GM19240 (cell line): ENCODE data around the gene RAD9A.

ENCODE experiments used
- DNase-seq: peaks from one replicate; pipeline ENCODE4 v3.0.0; 2011; ENCODE audit warnings: low spot score; ENCODE audit not compliant: insufficient read length

Gene RAD9A

DNA sequence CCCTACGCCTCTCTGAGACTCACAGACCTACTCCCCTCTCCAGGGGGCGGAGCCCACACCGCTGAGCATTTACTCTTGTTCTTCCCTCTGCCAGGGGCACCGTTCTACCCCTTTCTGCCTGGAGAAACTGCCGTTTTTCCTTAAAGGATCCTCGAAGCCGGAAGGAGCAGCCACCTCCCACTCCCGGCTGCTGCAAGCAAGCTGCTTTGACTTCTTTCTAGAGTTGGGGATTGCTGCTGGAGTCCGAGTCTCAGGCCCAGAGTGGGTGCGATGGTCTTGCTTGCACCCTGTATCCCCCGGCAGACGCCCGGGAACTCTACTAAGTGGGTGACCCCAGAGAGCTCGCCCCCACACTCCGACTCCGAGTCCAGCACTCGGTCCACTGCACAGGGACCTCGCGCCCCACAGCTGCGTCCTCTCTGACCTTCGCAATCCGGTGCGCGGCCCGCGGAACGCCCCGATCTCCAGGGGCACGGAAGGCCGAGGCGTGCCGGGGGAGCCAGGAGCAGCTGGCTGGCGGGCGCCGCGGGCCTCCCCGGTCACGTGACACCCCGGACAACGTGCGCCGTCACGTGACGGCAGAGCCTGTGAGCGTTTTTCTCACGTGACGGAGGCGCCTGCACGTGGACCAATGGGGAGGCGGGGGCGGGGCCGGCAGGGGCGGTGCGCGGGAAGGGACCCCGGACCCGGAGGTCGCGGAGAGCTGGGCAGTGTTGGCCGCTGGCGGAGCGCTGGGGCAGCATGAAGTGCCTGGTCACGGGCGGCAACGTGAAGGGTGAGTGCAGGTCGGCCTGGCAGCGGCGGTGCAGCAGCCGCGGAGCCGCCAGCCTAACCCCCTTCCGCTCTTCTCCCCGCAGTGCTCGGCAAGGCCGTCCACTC, at the start of gene RAD9A:
TSS of gene RAD9A (plus strand) at position 683 of the 879 bp plus-strand sequence. CDS start at position 742, 59 bp downstream.
- peak; percentile 97 for DNase-seq

DNA sequence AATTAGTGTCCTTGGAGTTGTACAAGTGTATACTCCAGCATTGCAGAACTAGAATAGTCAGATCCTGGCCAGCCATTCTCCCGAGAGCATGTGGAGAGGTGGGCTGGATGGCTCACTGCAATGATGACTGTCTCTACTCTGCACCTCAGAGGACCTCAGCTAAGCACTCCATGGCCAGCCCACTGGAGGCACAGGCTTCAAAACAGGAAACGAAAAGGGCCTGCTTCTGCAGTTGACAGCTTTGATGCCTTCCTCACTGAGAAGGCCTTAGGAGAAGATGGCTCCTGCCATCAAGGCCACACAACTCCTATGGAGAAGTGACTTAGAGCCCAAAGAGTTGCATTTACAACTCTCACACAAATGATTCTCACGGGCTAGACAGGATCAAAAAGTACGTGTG, 47.5 kb upstream of the RAD9A start:
- DNase-seq: no peak

DNA sequence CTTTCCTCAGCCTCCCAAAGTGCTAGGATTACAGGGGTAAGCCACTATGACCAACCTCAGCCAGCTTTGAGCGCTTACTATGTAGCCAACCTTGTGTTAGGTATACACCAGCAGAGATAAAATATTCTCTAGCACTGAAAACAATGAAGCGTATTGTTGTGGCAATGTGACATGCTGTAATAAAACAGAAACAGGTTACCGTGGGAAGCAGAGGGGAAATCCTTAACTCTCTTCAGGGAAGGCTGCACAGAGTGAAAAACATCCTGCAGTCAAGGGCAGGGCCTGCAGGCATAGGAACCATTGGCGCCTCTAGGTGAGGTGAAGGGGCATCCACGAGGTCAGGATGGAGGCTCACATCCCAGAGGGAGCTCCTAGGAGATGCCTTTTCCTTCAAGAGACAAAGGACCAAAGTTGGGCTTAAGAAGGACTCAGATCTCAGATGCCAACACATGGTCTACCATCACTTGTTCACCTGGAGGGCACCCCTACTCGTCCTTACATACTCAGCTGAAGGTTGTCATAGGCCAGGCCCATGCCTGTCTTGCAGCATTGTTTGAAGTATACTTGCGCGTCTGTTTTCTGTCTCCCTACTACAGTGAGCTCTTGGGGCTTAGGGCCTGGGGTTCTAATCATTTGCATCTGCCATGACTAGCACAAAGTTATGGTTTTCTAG, 46.4 kb upstream of the RAD9A start:
- DNase-seq: no peak

DNA sequence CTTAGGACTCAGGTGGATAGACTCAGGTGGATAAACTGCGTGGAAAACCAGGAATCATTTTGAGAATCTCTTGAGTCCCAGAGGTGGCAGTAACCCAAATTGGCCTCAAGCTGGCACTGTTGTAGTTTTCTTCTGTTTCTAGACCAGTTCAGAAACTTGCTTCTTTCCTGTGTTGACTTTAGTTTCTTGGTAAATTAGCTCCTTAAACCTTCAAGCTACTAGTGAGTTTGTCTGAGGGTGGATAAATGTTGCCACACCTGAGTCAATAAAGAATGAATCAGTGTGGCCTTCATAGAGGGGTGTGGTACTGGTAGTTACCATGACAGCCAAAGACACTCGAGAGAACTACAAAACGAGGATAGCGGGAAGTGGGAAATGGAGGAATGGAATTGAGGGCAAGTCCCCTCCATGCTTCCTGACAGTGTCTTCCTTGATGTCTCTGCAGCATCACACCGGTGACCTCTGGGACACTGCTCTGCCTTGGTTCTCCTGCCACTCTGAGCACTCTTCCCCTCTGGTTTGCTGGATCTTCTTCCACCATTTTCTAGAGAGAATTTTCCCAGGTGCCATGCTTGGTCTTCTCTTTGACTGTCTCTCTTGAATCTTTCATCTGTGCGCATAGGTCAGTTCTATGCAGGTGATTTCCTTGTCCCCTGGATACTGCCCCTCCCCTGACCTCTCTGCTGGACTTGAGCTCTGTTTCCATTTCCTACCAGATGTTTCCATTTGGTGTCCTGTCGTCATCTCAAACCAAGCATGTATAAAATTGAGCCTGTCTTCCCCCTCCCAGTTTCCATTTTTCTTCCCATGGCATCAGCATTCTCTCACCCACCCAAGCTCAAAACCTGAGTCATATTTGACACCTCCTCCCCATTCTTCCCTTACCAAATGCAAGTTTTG, 45.6 kb upstream of the RAD9A start:
- no peak for DNase-seq

DNA sequence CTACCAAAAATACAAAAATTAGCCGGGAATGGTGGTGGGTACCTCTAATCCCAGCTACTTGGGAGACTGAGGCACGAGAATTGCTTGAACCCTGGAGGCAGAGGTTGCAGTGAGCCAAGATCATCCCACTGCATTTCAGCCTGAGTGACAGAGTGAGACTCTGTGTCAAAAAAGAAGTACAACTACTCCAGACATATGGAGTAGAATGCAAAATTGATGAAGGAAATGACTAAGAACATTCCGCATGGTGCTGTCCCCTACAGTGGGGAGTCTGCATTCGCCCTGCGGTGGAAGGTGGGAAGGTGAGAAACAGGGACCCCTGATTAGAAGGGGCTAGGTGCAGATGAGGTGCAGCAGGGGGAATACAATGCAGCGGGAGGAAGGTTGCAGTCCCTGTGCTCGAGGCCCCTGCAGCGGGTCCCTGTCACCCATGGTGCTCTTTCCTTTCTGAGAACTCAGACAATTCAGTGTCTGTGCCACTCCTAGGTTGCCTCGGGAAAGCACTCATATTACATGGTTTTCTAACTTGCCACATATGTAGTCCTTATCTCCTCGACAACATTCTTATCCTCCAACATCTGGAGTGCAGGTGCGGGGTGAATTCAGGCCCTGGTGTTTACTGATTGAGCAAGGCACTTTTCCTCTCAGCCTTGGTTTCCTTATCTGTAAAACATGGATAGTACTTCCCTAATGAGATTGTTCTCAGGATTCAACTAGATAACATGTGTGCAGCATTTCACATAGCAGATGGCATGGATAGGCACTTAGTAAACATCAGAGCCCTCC, 43.6 kb upstream of the RAD9A start:
- DNase-seq: no peak

DNA sequence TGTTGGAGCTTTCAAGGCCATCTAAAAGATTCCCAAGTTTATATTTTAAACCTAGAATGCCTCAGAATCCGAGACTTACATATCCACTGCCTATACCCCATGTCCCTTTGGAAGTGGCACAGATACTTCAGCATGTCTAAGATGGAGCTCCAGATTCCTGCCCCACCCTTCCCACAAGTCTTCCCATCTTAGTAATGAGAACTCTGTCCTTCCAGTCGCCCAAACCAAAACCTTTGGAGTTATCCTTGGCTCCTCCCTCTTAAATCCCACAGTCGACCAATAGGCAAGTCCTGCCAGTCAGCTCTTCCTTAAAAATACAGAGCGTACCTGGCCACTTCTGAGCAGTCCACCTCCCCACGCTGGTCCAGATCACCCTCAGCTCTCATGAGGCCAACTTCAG, 42.8 kb upstream of the RAD9A start:
- no peak for DNase-seq

DNA sequence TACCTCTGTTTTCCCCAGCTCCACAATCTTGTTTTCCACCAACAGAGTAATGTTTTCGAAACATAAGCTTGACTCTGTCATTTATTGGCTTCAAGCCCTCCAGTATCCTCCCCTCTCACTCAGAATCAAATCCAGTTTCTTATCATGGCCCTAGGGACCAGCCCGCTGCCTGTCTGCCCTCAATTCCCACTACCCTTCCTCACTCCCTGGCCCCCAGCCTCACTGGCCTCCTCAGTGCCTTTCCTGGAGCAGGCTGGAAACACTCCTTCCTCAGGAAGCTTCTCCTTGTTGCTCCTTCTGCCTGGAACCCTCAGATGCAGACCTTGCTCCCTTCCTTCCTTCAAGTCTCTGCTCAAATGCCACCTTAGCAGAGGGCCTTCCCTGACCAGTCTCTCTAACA, 42.3 kb upstream of the RAD9A start:
- no peak for DNase-seq

DNA sequence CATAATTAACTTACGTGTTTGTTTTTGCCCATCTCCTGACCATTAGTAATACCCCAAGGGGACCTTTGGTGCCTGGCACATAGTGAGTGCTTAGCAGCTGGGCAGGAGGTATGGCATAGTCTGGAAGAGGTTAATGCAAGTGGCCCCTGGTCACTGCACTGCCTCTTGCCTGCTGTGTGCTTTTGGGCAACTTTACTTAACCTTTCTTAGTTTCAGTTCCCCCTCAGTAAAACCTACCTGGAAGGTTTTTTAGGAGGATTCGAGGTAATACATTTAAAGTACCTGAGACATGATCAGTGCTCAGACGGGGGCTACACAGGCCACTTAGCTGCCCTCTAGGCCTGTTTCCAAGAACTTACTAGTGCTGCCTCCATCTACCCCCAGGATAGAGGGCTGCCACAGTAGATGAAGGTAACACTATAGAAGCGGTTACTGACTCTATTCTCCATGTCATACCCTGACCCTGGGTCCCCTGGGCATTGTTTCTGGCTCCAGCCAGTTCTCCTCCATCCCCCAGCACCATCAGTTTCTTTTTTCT, 41.8 kb upstream of the RAD9A start:
- no peak for DNase-seq

DNA sequence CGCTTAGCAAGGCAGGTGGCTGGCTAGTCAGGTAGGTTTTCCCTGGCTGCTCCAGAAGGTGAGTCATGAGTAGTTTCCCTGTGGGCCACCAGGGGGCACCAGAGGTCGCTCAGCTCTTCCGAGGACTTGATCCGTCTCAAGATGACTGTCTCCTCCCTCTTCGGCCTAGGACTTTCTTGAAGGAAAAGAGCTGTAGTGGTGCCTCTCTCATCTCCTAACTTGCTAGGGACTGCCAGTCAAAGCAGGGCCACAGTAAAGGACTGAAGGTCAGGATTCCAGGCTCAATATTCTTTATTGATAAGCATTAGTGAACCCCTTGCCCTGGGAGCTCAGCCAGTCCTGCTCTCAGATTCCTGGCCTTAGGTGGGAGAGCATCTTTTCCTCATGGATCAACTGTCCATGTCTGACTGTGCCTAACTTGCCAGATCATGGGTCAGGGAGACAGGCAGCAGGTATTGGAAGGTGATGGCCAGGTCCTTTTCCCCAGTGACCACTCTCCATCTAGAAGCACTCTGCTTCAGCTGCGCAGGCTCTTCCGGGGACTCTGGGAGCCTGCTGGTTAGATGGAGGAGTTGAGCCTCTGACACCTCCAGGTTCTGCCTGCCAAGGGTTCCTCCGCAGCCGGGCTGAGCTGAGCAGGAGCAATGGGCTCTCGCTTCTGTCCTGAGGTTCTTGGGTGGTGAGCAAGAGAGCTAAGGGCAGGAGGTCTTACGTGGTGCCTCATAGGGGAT, 40.3 kb upstream of the RAD9A start:
- DNase-seq: no peak

DNA sequence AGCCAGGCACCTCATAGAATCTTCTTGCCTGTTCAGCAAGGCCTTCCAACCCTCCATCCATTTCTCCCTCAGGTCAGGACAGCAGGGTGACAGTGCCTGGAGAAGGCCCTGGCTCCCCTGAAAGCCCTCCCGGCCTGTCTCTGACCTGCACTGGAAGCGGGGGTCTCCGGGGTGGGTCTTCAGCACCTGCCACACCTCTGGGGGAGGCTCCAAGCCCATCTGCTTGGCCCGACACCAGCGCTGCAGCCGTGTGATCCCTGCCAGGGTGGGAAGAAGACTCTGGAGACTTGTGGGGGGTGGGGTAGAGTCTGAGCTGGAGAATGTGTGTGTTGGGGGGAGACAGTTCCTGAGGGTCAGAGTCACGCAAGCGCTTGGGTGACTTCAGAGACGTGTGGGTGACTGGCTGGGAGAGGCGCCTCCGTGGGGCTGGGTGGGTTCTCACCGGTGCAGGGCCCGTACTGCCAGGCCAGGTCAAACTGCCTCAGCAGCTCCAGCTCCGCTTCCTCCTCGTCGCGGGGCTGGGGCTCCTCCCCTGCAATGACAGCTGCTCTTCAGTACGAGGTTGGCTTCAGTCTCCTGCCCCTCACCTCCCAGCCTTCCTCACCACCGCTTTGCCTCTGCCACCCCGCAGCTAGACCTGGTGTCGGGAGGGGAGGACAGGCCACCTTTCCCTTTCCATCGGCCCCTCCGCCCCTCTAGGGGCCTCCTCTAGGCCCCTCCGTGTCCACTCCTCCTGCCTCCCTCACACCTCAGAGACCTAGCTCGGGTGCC, 39.1 kb upstream of the RAD9A start:
- DNase-seq: no peak

DNA sequence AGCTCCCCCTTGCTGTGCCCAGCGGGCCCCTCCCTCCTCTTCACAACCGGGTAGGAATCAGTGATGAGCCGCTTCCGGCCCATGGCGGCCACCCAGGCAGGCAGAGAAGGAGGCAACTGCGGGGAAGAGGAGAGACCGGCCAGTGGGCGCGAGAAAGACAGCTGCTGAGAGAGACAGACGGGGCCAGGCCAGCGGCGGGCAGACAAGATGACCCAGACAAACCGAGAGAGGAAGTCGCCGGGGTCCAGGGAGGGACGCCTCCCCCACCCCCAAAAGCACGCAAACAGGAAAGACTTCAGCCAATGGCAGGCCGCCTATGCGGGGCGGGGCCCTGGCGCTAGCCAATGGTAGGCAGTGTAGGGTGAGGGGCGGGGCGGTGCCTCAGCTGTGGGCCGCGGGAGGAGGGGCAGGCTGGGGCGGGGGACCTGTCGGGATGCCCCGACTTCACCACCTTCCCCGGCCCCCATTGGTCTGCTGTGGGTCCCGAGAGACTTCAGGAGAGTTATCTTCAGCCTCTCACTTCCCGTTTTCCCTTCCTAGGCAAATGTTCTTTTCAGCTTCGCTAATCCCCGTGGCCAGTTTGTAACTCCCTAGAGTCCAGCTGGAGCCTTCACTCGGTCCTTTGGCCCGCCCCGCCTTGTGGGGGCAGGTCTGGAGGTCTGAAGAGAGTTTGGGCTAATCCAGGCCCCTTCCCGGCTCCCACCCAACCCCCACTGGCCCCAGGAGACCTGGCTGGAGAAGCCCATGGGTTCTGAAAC, 38.3 kb upstream of the RAD9A start, which contains the start of gene POLD4:
TSS of gene POLD4 (minus strand) at position 230 of the 758 bp plus-strand sequence. CDS start at position 83, 147 bp downstream.
- DNase-seq: peak; percentile 86

DNA sequence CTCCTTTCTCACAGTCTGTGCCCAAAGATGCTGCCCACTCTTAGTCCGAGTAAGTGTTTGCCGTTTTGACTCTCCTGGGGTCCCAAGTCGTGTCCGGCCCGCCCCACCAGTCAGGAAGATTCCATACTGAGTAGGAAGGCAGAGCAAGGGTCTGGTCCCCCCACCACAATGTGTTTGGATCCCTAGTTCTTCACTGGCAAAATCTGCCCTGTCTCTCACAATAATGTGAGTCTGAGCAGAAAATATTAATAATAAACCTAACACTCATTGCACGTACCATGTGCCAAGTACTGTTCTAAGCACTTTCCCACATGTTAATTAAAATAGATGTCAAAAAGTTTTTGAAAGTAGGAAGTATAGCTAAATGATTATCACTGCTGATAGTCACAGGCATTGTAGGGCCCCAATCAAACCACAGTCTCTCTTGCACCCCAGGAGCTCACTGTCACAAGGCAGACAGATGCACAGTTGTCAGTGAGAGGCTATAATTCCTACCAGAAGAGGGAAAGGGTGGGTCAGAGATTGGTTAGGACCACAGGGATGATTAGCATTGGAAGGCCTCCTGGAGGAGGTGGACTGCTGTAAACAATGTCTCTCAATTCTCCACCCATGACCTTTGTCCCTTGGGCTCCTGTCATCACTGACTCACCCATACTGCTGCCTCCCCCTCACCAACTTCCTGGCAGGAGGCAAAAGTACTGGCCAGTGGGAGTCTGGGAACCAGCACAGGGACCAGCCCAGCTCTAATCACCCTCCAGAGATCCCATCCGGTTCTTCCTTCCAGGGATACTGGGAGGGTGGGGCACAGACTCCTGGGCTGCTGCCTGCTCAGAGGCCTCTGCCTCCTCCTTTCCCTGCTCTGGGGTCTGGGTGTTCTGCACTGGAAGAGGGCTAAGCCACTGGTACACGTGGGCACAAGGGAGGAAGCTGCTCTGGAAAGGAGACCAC, 37.4 kb upstream of the RAD9A start:
- no peak for DNase-seq

DNA sequence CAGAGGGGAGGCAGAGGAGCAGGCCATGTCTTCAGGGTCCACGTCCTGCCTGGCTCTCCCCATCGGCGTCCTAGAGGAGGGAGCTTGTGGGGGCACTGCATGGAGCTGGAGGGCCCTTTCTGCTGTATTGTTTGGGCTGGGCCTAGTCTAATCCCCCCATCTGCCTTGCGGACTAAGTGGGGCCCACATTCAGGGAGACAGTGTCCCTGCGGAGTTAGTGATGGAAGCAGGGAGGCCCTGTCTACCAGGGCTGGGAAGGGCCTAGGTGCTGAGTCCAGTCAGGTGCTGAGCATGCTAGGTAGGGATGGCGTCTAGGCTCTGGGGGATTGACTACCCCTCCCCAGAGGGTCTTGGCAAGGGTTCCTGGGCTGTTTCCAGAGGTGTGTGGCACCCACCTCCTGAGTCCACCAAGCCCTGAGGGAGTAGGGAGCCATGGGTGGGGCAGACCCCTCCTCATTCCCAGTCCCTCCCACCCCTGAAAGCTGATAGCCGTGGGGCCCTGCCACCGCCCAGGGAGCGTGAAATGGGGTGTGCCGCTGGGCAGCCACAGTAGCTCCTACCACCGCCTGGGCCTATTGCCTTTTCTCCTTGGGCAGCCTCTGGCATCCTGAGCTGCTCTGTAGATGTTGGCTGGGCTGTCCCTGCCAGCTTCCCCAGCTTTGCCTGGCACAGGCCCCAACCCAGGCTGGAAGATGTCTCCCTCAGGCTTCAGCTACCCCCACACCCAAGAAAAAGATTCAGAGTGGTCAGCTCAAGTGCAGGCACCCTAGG, 36.6 kb upstream of the RAD9A start:
- DNase-seq: no peak

DNA sequence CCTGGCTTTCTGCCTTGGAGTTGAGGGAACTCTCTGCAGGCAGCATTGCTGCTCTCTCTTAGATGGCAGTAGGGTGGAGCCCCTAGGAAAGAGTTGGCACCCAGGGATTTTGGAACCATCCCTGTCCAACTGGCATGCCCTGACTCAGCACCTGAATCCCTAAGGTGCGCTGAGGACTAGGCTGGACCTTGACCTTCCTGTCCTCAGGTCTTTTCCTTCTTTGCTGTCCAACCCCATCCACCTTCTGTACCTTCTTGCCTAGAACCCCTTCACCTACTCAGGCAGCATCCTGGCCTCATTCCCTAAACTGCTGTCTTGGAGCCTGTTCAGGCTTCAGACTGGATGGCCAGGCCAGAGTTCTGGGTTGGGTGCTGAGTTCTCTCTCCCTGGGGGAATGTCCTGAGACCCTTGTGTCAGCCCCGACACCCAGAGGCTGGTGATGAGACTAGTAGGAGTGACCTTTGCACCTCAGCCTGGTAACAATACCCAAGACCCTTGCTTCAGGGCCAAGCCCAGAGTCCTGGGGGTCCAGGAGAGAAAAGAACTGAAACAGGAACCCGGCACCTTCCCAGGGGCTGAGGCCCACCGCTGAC, 35.9 kb upstream of the RAD9A start:
- DNase-seq: no peak

DNA sequence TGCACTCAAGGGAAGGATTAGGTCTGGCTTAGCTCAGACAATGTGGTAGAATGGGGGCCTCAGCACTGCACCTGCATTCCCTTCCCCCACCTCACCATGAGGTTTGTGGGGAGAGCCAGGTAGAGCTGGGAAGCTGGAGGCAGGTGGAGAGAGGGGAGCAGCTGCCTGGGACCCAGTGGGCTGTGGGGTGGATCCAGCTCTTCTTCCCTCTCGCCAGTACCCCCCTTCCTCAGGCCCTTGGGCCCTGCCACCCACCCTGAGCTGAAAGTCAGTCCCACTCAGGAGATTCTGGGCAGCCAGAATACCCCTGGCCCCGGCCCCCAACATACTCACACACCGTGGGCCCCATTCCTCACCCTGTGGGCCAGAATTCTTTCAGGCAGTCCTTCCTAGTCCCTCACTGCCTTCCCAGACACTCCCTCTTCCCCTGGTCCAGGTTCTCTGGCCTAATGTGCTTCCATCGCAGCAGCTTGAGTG, 35.4 kb upstream of the RAD9A start:
- DNase-seq: no peak
